Measurements from ENCODE around the gene ROR2.

Gene ROR2

DNA sequence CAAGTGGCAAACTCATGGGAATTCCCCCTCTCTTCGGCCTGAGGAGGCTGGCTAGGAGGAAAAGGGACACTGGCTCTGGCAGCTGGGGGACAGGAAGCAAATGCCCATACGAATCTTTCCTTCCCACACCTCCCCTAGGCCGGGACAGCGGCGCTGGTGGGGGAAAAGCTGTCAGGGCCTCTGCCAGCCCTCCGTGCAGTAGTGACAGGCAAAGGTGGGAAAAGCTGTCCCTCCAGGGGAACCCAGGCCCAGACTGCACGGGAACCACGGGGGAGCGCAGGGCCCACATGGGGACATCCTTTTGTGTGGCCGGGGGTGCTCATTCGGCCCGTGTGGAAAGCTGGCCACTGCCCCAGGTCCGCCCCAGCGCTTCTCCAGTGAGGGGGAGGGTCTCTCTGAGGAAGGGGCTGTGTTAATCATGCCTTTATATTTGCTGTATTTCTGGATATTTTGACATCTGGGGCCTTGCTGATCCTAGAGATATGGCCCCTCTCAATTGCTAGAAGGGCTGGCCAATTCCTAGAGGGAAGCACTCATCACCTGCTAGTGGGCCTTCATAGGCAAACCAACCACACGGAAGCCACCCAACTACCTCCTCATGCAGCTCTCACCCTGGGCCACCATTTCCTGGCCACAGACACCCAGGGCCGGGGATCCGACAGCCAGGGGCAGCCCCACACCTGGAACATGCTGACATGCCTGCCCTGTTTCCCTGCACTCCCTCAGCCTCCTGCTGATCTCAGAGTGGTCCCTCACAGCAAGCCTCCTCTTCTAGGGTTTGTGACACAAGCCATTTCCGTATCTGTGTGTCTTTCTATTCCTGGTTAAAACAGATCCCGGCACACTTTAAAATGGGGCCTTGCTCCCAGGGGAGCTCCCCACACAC is 138.8 kb downstream of the ROR2 start:
- Histone ChIP-seq H3K9ac (ENCODE audit: low read length) (no peak overlapping the region), H3K36me3 (ENCODE audit: control insufficient read depth, insufficient read depth, low read length, severe bottlenecking) (no peaks in the 10 kb centered on the region), H3K9me3 (ENCODE audit: control insufficient read depth, low read length) (no peaks in the 10 kb centered on the region), H3K4me3 (ENCODE audit: low read length) (no peak overlapping the region), H3K4me1 (ENCODE audit: control insufficient read depth, insufficient read depth, low read length) (peaks cover 7% of the 10 kb centered on the region), H3K27me3 (replicated peaks; ENCODE audit: control insufficient read depth, insufficient read depth, low read length) (no peaks in the 10 kb centered on the region)
- DNase-seq (ENCODE audit: low read depth): no peak

DNA sequence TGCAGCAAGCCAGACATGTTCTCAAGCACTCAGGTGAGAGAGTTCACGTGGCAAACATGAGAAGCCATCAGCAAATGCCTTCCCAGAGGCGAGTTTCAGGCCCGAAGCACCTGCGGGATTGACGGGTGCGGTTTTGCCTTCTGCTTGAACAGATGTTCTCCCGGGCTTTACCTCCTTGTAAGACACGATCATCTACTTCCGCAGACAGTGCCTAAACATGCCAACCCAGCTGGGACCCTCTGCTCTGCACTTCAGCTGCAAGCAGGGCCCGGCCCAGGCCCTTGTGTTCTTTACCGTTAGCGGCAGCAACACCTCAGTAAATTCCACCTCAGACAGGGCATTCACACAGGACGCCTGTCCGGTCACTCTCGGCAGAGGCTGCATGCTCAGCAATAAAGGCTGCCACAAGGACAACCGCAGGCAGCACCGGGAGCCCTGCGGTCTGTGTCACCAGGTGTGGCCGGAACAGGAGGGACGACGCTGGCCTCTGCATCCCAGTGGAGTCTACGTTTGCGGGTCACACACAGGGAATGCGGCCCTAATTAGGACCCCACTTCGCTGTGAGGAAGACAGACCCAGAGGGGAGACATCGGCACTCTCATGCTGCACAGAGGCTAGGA is 139.6 kb downstream of the ROR2 start:
- Histone ChIP-seq H3K9me3 (ENCODE audit: control insufficient read depth, low read length) (no peaks in the 10 kb centered on the region), H3K36me3 (ENCODE audit: control insufficient read depth, insufficient read depth, low read length, severe bottlenecking) (no peaks in the 10 kb centered on the region), H3K4me3 (ENCODE audit: low read length) (no peak overlapping the region), H3K27me3 (replicated peaks; ENCODE audit: control insufficient read depth, insufficient read depth, low read length) (no peaks in the 10 kb centered on the region), H3K4me1 (ENCODE audit: control insufficient read depth, insufficient read depth, low read length) (peaks cover 7% of the 10 kb centered on the region), H3K9ac (ENCODE audit: low read length) (no peak overlapping the region)
- DNase-seq (ENCODE audit: low read depth): no peak

DNA sequence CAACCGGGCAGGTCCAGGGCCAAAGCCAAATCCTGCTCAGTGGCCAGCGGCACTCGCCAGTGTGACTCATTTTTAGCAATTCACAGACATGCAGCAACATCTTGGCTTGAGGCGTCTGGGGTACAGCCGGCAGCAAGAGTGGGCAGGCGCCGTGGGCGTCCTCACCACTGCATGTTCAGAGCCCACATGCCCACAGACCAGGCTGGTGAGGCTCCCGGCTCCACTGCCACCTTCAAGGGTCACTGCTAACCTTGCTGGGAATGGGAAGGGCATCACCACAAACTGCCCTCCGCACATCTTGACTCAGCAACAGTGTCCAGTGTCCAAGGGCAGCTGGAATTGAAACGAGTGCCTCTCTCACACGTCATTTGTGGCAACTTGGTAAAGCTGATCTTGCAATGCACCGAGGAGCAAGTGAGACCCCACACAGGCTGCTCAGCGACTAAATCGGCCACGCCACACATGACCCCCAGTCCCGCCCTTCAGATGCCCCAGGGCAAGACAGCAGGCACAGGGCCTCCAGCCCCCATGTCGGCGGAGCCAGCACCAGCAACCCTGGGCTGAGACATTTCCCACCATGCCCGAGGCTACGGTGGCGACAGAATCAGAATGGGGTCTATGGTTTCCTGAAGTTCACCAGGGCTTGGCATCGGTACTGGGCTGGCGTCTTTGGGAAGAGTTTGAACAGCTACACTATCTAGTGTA is 140.3 kb downstream of the ROR2 start:
- Histone ChIP-seq H3K4me3 (ENCODE audit: low read length) (no peak overlapping the region), H3K4me1 (ENCODE audit: control insufficient read depth, insufficient read depth, low read length) (peaks cover 7% of the 10 kb centered on the region), H3K36me3 (ENCODE audit: control insufficient read depth, insufficient read depth, low read length, severe bottlenecking) (no peaks in the 10 kb centered on the region), H3K27me3 (replicated peaks; ENCODE audit: control insufficient read depth, insufficient read depth, low read length) (no peaks in the 10 kb centered on the region), H3K9ac (ENCODE audit: low read length) (no peak overlapping the region), H3K9me3 (ENCODE audit: control insufficient read depth, low read length) (no peaks in the 10 kb centered on the region)
- peak; percentile 62 for DNase-seq (ENCODE audit: low read depth)

DNA sequence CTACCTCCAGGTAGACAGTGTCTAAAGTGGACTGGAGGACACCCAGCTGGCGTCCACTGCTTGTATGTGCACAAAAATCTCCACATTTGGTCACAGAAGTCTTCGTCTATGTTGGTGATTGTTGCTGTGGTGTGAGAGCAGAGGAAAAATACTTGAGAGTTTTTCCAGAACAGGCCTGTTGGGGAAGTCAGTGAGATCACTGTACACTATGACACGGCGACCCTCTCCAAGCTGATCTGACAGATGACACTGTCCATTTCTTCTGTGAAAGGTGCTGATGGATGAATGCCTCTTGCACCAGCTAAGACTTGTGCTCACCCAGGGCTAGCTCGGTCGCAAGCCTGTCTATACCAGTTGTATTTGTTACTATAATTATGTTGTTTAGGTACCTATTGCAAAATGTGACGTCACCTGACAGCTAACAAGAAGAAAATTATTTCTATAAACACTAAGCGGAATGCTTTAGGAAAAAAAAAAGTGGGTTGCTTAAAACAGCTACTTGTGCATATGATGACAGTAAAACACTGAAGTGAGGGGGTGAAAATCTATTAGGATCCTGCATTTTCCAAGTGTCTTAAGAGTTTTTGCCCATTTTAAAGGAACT is 142.3 kb downstream of the ROR2 start:
- DNase-seq (ENCODE audit: low read depth): no peak
- Histone ChIP-seq H3K4me1 (ENCODE audit: control insufficient read depth, insufficient read depth, low read length) (peaks cover 22% of the 10 kb centered on the region), H3K9me3 (ENCODE audit: control insufficient read depth, low read length) (no peaks in the 10 kb centered on the region), H3K9ac (ENCODE audit: low read length) (no peak overlapping the region), H3K4me3 (ENCODE audit: low read length) (no peak overlapping the region), H3K27me3 (replicated peaks; ENCODE audit: control insufficient read depth, insufficient read depth, low read length) (no peaks in the 10 kb centered on the region), H3K36me3 (ENCODE audit: control insufficient read depth, insufficient read depth, low read length, severe bottlenecking) (no peaks in the 10 kb centered on the region)

DNA sequence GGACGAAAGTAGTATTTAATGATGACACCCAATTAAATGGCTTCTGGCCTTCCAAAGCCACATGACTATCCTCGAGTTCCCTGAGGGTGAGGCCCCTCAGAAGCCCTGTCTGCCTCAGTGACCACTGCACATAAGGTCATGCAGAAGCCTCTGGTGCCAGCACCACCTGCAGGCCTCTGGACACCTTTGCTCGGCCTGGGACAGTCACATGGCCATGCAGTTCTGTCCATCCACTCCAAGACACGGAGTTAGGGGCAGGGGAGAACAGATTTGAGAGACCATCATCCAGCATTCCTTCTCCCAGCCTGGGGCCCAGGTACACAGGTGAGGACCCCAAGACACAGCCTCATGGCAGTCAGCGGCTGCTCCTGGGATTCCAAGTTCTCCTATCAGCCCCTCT is 145.0 kb downstream of the ROR2 start:
- no peak overlapping the region for H3K9ac ChIP-seq (ENCODE audit: low read length)
- H3K4me1 ChIP-seq (ENCODE audit: control insufficient read depth, insufficient read depth, low read length): peaks cover 28% of the 10 kb centered on the region
- no peaks in the 10 kb centered on the region for H3K36me3 ChIP-seq (ENCODE audit: control insufficient read depth, insufficient read depth, low read length, severe bottlenecking)
- H3K4me3 ChIP-seq (ENCODE audit: low read length): no peak overlapping the region
- H3K9me3 ChIP-seq (ENCODE audit: control insufficient read depth, low read length): no peaks in the 10 kb centered on the region
- H3K27me3 ChIP-seq (replicated peaks; ENCODE audit: control insufficient read depth, insufficient read depth, low read length): no peaks in the 10 kb centered on the region
- no peak for DNase-seq (ENCODE audit: low read depth)

DNA sequence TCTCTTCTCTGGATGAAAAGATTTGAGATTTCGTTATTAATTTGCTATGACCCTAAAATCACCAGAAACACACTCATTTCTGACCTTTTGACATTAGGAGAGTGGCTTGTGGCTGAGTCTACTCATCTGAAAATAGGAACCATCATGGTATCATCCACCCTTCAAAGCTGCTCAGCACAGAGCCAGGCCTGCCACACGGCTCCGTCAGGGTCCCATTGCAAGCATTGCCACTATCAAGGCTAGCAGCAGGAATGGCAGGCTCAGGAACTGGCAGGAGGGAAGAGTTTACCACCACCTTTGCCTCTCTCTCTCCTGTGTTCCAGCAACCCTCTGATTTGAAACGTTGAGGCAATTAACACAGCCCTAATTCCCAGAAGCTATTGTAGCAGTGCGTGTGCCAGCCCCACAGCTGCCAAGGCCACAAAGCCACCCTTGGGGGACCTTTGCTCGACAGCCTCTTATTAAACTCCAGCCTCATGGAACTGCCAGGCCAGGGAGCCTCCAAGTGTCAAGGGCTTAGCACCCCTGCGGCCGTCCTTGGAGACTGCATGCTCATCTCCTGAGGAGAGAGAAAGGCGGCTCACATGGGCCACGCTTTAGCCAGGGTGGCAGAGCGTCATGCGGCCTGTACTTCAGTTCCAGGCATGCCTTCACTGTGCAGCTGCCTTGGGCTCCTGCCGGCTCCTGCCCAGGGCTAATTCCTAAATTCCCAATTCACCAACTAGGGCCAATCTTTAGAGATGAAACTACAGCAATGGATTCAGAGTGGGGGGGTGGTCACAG is 145.9 kb downstream of the ROR2 start:
- H3K4me1 ChIP-seq (ENCODE audit: control insufficient read depth, insufficient read depth, low read length): peaks cover 23% of the 10 kb centered on the region
- H3K4me3 ChIP-seq (ENCODE audit: low read length): peak overlapping the region; percentile 25
- peak overlapping the region; percentile 22 for H3K9ac ChIP-seq (ENCODE audit: low read length)
- no peaks in the 10 kb centered on the region for H3K9me3 ChIP-seq (ENCODE audit: control insufficient read depth, low read length)
- DNase-seq (ENCODE audit: low read depth): no peak
- no peaks in the 10 kb centered on the region for H3K27me3 ChIP-seq (replicated peaks; ENCODE audit: control insufficient read depth, insufficient read depth, low read length)
- H3K36me3 ChIP-seq (ENCODE audit: control insufficient read depth, insufficient read depth, low read length, severe bottlenecking): no peaks in the 10 kb centered on the region

DNA sequence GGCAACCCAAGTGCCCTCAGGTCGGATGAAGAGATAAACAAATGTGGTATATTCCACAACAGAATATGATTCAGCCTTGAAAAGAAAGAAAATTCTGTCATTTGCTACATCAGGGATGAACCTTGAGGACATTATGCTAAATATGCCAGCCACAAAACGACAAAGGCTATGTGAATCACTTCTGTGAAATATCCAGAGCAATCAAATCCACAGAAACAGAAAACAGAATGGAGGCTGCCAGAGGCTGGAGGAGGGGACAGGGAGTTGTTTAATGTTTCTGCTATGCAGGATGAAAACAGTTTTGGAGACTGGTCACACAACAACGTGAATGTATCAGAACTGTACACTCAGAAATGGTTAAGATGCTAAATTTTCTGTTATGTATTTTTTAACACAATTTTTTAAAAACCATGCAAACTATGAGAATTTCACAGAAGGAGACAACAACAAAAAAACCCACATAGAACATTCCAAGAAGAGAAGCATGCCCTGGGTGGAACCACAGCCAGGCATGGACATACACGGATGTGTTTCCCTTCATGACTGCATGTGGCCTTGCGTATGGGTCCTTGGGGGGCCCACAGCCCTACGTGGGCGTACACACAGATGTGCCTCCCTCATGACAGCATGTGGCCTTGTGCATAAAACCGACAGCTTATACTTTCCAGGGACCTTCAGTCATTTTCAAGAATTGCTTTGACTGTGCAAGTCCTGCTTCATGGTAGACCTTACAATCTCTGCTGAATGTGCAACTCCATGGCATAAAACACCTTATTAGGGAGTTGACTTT is 146.7 kb downstream of the ROR2 start:
- peak; percentile 66 for DNase-seq (ENCODE audit: low read depth)
- H3K36me3 ChIP-seq (ENCODE audit: control insufficient read depth, insufficient read depth, low read length, severe bottlenecking): no peaks in the 10 kb centered on the region
- H3K9me3 ChIP-seq (ENCODE audit: control insufficient read depth, low read length): no peaks in the 10 kb centered on the region
- H3K4me3 ChIP-seq (ENCODE audit: low read length): peak overlapping the region; percentile 25
- H3K27me3 ChIP-seq (replicated peaks; ENCODE audit: control insufficient read depth, insufficient read depth, low read length): no peaks in the 10 kb centered on the region
- H3K4me1 ChIP-seq (ENCODE audit: control insufficient read depth, insufficient read depth, low read length): peaks cover 25% of the 10 kb centered on the region
- peak overlapping the region; percentile 22 for H3K9ac ChIP-seq (ENCODE audit: low read length)

DNA sequence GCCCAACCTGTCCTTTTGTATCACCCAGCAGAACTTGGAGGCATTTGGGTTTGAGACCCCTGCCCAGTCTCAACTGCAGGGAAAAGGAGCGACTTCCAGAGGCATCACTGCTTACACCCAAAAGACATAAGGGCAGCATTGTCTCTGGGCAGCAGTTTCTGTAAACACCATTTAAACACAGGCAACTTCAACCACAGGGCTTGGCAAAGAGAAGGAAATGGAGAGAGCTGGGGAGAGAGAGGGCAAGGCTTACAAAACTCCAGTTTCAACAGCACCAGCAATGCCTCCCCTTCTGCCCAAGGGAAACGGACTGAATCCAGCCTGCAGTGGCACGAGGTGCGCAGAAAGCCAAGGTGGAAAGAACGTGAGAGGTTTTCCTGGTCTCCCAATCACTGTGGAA is 147.6 kb downstream of the ROR2 start:
- peak overlapping the region; percentile 3 for H3K9ac ChIP-seq (ENCODE audit: low read length)
- peak overlapping the region; percentile 25 for H3K4me3 ChIP-seq (ENCODE audit: low read length)
- H3K4me1 ChIP-seq (ENCODE audit: control insufficient read depth, insufficient read depth, low read length): peaks cover 25% of the 10 kb centered on the region
- no peaks in the 10 kb centered on the region for H3K27me3 ChIP-seq (replicated peaks; ENCODE audit: control insufficient read depth, insufficient read depth, low read length)
- no peaks in the 10 kb centered on the region for H3K36me3 ChIP-seq (ENCODE audit: control insufficient read depth, insufficient read depth, low read length, severe bottlenecking)
- H3K9me3 ChIP-seq (ENCODE audit: control insufficient read depth, low read length): no peaks in the 10 kb centered on the region
- DNase-seq (ENCODE audit: low read depth): no peak

DNA sequence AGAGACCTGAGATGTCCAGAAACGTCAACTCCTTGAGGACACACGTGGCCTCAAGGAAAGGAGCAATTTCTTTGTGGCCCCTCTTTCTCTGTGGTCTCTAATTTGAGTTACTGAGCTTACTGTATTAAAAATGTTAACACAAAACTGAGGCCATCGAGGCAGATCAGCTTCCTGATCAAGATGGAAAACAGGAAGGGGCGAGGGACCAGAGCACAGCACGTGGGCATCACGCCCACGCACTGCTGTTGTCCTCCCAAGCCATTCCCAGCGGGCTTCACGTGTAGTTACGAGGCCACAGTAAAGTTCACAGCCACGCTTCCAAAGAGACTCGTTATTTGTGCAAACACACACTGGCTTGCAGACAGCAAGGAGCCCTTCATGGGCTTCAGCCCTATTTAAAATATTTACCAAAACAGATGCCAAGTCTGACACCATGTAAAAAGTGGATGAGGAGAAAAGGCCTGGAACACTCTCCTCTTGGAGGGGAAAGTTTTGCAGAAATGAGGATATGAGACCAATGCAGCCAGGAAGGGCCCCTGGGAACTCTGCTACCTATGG is 149.5 kb downstream of the ROR2 start:
- H3K4me1 ChIP-seq (ENCODE audit: control insufficient read depth, insufficient read depth, low read length): peaks cover 32% of the 10 kb centered on the region
- no peak for DNase-seq (ENCODE audit: low read depth)
- H3K9ac ChIP-seq (ENCODE audit: low read length): no peak overlapping the region
- H3K36me3 ChIP-seq (ENCODE audit: control insufficient read depth, insufficient read depth, low read length, severe bottlenecking): no peaks in the 10 kb centered on the region
- no peaks in the 10 kb centered on the region for H3K27me3 ChIP-seq (replicated peaks; ENCODE audit: control insufficient read depth, insufficient read depth, low read length)
- no peak overlapping the region for H3K4me3 ChIP-seq (ENCODE audit: low read length)
- H3K9me3 ChIP-seq (ENCODE audit: control insufficient read depth, low read length): no peaks in the 10 kb centered on the region

All from adipocyte (in vitro differentiated cells).